Heart right ventricle (tissue), 16 donors: ENCODE measurements around the gene PPM1L. TPM values are rescaled to one million over a fixed set of nuclear protein-coding genes. Genes with fewer than 3 reads are reported as not detected.

Experiments used
- ATAC-seq, 8 donors: fragments of 200-7000 bp; cut with Tn5 transposase; one replicate each; pipeline ENCODE4 v1.9.1; 2020; ENCODE audit warnings: mild to moderate bottlenecking in 8 of 8, moderate library complexity in 8 of 8, moderate number of reproducible peaks in 1 of 8
- DNase-seq, 2 donors: peaks; one replicate each; pipeline ENCODE4 v3.0.0-alpha.2; 2020
- H3K27ac ChIP-seq, 10 donors: fragments of 200-600 bp; sonication (generic) in 2 of 10; one replicate each; pipeline versions ENCODE4 v1.5.0 to v1.8.0; 2020 to 2022; ENCODE audit warnings: mild to moderate bottlenecking in 3 of 10
- H3K27me3 ChIP-seq, 7 donors: fragments of 200-600 bp; one replicate each; pipeline ENCODE4 v1.8.0; 2021 to 2022; ENCODE audit warnings: mild to moderate bottlenecking in 2 of 7
- H3K36me3 ChIP-seq, 9 donors: fragments of 200-600 bp; sonication (generic) in 1 of 9; one replicate each; pipeline versions ENCODE4 v1.5.0 to v1.8.0; 2020 to 2022; ENCODE audit warnings: mild to moderate bottlenecking in 2 of 9
- H3K4me1 ChIP-seq, 9 donors: fragments of 200-600 bp; sonication (generic) in 1 of 9; one replicate each; pipeline versions ENCODE4 v1.5.0 to v1.8.0; 2020 to 2022; ENCODE audit warnings: mild to moderate bottlenecking in 4 of 9
- H3K4me3 ChIP-seq, 10 donors: fragments of 200-600 bp; sonication (generic) in 2 of 10; one replicate each; pipeline versions ENCODE4 v1.5.0 to v1.8.0; 2020 to 2022; ENCODE audit warnings: mild to moderate bottlenecking in 7 of 10, moderate library complexity in 2 of 10
- H3K9me3 ChIP-seq, 11 donors: fragments of 200-600 bp in 10 of 11; sonication (generic) in 2 of 11; one replicate each; pipeline versions ENCODE4 v1.5.0 to v1.8.0; 2013 to 2022; ENCODE audit warnings: mild to moderate bottlenecking in 2 of 11, control low read depth in 1 of 11, moderate library complexity in 1 of 11
- CTCF ChIP-seq, 9 donors: fragments of 200-600 bp; sonication (generic) in 2 of 9; IDR thresholded peaks; one replicate each; pipeline versions ENCODE4 v1.5.0 to v1.8.0; 2021 to 2022; ENCODE audit warnings: antibody characterized with exemption in 9 of 9, mild to moderate bottlenecking in 5 of 9, moderate library complexity in 1 of 9
- WGBS, 2 donors: extraction: QIAGEN DNeasy Blood & Tissue Kit; methylation state at CpG; one replicate each; pipeline ENCODE4 v1.1.7; 2013; ENCODE audit warnings: inconsistent platforms in 1 of 2; 5-methylcytosine and 5-hydroxymethylcytosine counted together
- intact Hi-C, 10 donors: fragments of 100-400 bp; cut with DNase I; formaldehyde crosslinking; loops; one replicate each; pipeline versions ENCODE4 v1.11.1 to v1.14.2; 2022
- polyA plus RNA-seq, 2 donors: library from polyadenylated mRNA; stranded (reverse); fragments of 200-250 nt; gene quantifications; one replicate each; pipeline ENCODE4 v1.2.3, GENCODE V29; 2013
- total RNA-seq, 10 donors: library from RNA; stranded (reverse); fragmentation: NEBNext Ultra II Directional in 3 of 10; extraction: Animal tissue kit (Norgen Biotek cat#: 25700) in 3 of 10; gene quantifications; one replicate each; pipeline versions ENCODE4 v1.2.1 to v1.2.4, GENCODE V29; 2021 to 2023
- donor health status: Arrhythmogenic right ventricular cardiomyopathy.
- donor health status: ischemic (EF 13 %, LVEDD 7.1; RV severe dilation, severe dysfunction).
- donor health status: healthy with polysubstance abuse.
- donor health status: DM: no; HTN: yes; CAD: no.
- donor health status: DM: no; HTN: no; CAD: no.
- donor health status: ischemic (EF 25% LVEDD 6.9; RV normal size, moderate dysfunction).
- donor health status: ischemic (EF 25% LVEDD 5.7; RV mildly dilated, moderate dysfunction).
- donor health status: healthy.
- donor health status: DM: yes; HTN: yes; CAD: no.
- donor health status: Ischemic cardiomyopathy.
- donor health status: ischemic (EF 35%, LVEDD 5.7; RV mildly dilated, moderate dysfunction).
- donor health status: nonischemic (EF 11% LVEDD 7.7; RV severe dilation, severe dysfunction).
- donor health status: DM: yes; HTN: yes; CAD: no.
- donor health status: PGD.
- donor health status: ischemic (EF 29% LVEDD 5.4; RV normal size, mild dysfunction).
- donor health status: nonischemic (EF 23%, LVEDD 6.1; RV moderate dilation, normal function).

The PPM1L gene
- total and polyA plus RNA-seq, 12 donors = 4.4 to 55.5 (median 37.7) TPM

- Histone ChIP-seq H3K36me3 (no peaks in the 10 kb centered on the region), H3K27ac (peak overlapping the region in 1 of 10 donors; percentile 42), H3K4me3 (no peak overlapping the region), H3K27me3 (no peaks in the 10 kb centered on the region), H3K9me3 (no peaks in the 10 kb centered on the region), H3K4me1 (peaks cover 0 to 26% (median 8%) of the 10 kb centered on the region in 9 donors)
- DNase-seq = peak in 1 of 2 donors; percentile 7
- no peak for TF ChIP-seq CTCF (IDR thresholded peaks at IDR 0.05)
- WGBS, 2 donors = 48 to 66% methylated on average over 1 of the region's 1 CpG
- peak in 6 of 8 donors; percentile 48 to 73 (median 60) for ATAC-seq
- intact Hi-C loops = no loop called here
These were observed 20.2 kb upstream of the PPM1L start for GRCh38 chr3:160735826-160736225.

- H3K36me3 ChIP-seq = no peaks in the 10 kb centered on the region
- WGBS, 2 donors = 75 to 80% methylated on average over 2 of the region's 2 CpGs
- ATAC-seq (no peak), DNase-seq (no peak)
- peaks cover 0 to 26% (median 8%) of the 10 kb centered on the region in 9 donors for H3K4me1 ChIP-seq
- no peak overlapping the region for H3K4me3 ChIP-seq
- no peak overlapping the region for H3K27ac ChIP-seq
- H3K27me3 ChIP-seq = no peaks in the 10 kb centered on the region
- intact Hi-C loops = no loop called here
- no peaks in the 10 kb centered on the region for H3K9me3 ChIP-seq
- TF ChIP-seq CTCF (IDR thresholded peaks at IDR 0.05) = no peak
These were observed 18.0 kb upstream of the PPM1L start for GRCh38 chr3:160738048-160738447.

GRCh38 chr3:160739079-160739478 lies 17.0 kb upstream of the PPM1L start:
- DNase-seq (peak; percentile 25 to 42), ATAC-seq (peak; percentile 49 to 98 (median 91))
- Histone ChIP-seq H3K4me1 (peaks cover 0 to 26% (median 8%) of the 10 kb centered on the region in 9 donors), H3K36me3 (no peaks in the 10 kb centered on the region), H3K9me3 (no peaks in the 10 kb centered on the region), H3K4me3 (no peak overlapping the region), H3K27me3 (no peaks in the 10 kb centered on the region), H3K27ac (peak overlapping the region in 3 of 10 donors; percentile 15 to 47 (median 37))
- no peak for TF ChIP-seq CTCF (IDR thresholded peaks at IDR 0.05)
- 19 to 31% methylated on average over 1 of the region's 1 CpG for WGBS, 2 donors
- intact Hi-C loops = no loop called here

GRCh38 chr3:160746976-160747375 lies 9.1 kb upstream of the PPM1L start:
- H3K36me3 ChIP-seq = no peaks in the 10 kb centered on the region
- intact Hi-C loops = no loop called here
- no peak overlapping the region for H3K27ac ChIP-seq
- no peak for ATAC-seq
- no peak for DNase-seq
- 38 to 47% methylated on average over 2 of the region's 2 CpGs for WGBS, 2 donors
- H3K27me3 ChIP-seq = no peaks in the 10 kb centered on the region
- peak overlapping the region in 1 of 10 donors; percentile 9 for H3K4me3 ChIP-seq
- H3K4me1 ChIP-seq = peaks cover 0 to 19% (median 7%) of the 10 kb centered on the region in 9 donors
- no peaks in the 10 kb centered on the region for H3K9me3 ChIP-seq
- no peak for TF ChIP-seq CTCF (IDR thresholded peaks at IDR 0.05)
